NT2/D1 (cell line): ENCODE data around the gene LRRC75B.

Experiments used
- DNase-seq: peaks from one replicate; pipeline ENCODE4 v3.0.0-alpha.2; 2011; ENCODE audit warnings: low read depth, low spot score
- H3K27me3 ChIP-seq: 2 replicates; pipeline ENCODE4 v1.6.0; 2011; ENCODE audit warnings: mild to moderate bottlenecking; ENCODE audit not compliant: insufficient read length, insufficient read depth
- H3K36me3 ChIP-seq: 2 replicates; pipeline ENCODE4 v1.6.1; 2011; ENCODE audit warnings: mild to moderate bottlenecking, low read length, mixed read lengths; ENCODE audit not compliant: insufficient read depth, insufficient read length
- H3K4me1 ChIP-seq: 2 replicates; pipeline ENCODE4 v1.5.1; 2011; ENCODE audit not compliant: insufficient read depth, insufficient read length
- H3K4me3 ChIP-seq: 2 replicates; pipeline ENCODE4 v1.5.1; 2011; ENCODE audit warnings: low read depth; ENCODE audit not compliant: insufficient read length
- H3K9ac ChIP-seq: 2 replicates; pipeline ENCODE4 v1.6.0; 2011; ENCODE audit warnings: low read depth; ENCODE audit not compliant: insufficient read length
- H3K9me3 ChIP-seq: 2 replicates; pipeline ENCODE4 v1.5.1; 2011; ENCODE audit warnings: mild to moderate bottlenecking, low read length; ENCODE audit not compliant: insufficient read depth
- SUZ12 ChIP-seq: IDR thresholded peaks from 2 replicates; pipeline ENCODE4 v1.6.1; 2011; ENCODE audit not compliant: insufficient read length, insufficient read depth; ENCODE audit errors: extremely low read depth
- YY1 ChIP-seq: IDR thresholded peaks from 2 replicates; pipeline ENCODE4 v1.6.1; 2011; ENCODE audit not compliant: insufficient read length, insufficient read depth
- ZNF274 ChIP-seq: IDR thresholded peaks from 2 replicates; pipeline ENCODE4 v1.6.1; 2011; ENCODE audit warnings: mild to moderate bottlenecking, low read depth, low read length

LRRC75B gene

DNA sequence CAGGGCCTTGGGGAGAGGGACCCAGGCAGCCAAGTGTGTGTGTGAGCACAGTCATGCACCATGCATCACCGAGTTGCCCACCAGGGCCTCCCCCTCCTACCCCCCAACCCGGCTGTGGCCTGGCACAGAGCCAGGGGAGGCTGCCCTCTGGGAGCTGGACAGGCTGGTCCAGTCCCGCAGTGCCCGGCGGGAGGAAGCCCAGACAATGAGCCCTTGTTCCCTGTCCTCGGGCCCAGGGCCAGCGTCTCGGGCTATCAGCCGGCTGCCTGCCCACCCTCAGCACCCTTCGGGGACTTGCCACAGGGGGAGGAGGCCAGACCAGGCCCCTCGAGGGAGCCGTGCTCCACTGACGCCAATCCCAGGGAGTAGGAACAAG, 4.5 kb downstream of the LRRC75B start:
- Histone ChIP-seq H3K9me3 (no peaks in the 10 kb centered on the region), H3K4me3 (no peak overlapping the region), H3K36me3 (peaks cover 28% of the 10 kb centered on the region), H3K27me3 (no peaks in the 10 kb centered on the region), H3K4me1 (peaks cover 8% of the 10 kb centered on the region), H3K9ac (no peak overlapping the region)
- no peak for DNase-seq
- TF ChIP-seq ZNF274, result no peak
- TF ChIP-seq SUZ12, result no peak
- TF ChIP-seq YY1, result no peak

DNA sequence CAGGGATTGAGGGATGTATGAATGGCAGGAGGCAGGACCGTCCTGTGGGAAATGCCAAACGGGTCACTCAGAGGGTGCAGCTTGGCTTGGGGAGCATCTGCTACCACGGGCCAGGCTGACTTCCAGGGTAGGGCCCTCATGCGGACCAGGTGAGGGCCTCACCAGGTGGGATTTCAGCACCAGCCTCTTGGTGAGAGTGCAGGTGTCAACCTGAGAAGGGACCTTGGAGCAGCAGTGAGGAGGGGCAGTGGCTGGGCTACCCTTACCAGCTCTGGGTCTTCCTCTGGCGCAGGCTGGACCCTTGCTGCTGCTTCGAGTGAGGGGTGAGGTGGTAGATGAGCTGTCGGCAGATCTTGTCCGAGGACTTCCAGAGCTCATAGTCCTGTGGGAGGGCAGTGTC, 4.9 kb downstream of the LRRC75B start:
- Histone ChIP-seq H3K9me3 (no peaks in the 10 kb centered on the region), H3K4me1 (peaks cover 8% of the 10 kb centered on the region), H3K9ac (no peak overlapping the region), H3K36me3 (peaks cover 28% of the 10 kb centered on the region), H3K4me3 (no peak overlapping the region), H3K27me3 (no peaks in the 10 kb centered on the region)
- no peak for DNase-seq
- no peak for TF ChIP-seq ZNF274
- no peak for TF ChIP-seq YY1

DNA sequence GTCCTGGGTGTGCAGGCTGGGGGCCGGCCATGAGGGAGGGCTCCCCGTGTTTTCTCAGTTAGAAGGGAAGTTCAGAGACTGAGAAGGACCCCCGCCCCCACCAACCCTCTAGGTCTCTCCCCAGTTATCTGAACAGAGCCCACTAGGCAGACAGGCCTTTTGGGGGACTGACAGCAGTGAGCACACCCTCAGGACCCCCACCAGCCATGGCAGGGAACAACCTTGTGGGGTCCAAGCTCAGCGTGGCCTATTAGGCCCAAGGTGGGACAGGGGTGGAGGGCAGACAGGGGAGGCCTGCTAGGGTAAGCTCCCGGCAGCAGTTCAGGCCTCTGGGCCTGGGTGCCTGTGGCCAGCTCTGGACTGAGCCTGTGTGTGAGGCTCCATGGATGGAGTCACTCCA, 5.6 kb downstream of the LRRC75B start:
- Histone ChIP-seq H3K9me3 (no peaks in the 10 kb centered on the region), H3K36me3 (peaks cover 28% of the 10 kb centered on the region), H3K27me3 (no peaks in the 10 kb centered on the region), H3K4me3 (no peak overlapping the region), H3K9ac (no peak overlapping the region), H3K4me1 (peaks cover 8% of the 10 kb centered on the region)
- DNase-seq, result no peak
- TF ChIP-seq YY1 (no peak), ZNF274 (no peak), SUZ12 (no peak)

DNA sequence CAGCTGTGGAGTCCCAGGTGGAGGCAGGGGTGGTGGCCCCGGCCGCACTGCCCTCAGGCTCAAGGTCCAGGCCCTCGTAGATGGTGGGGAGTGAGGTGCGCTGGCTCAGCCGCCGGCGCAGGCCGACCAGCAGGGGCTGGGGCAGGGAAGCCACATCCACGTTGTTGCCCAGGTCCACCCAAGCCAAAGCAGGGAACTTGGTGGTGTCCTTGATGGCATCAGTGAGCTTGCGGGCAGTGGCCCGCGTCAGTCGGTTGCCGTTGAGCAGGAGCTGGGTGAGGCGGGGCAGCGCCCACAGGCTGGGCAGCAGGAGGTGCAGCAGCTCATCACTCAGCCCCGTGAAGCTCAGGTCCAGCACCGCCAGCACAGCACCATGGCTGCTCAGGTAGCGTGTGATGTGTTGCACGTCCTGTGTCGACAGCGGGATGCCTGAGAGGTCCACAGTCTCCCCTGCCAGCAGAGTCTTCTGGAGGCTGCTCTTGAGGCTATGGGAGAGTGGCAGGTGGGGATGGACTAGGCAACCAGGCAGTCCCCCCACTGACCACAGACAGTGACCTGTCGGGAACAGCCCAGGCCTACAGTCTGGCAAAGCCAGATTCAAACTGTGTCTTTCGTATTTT, 6.8 kb downstream of the LRRC75B start:
- Histone ChIP-seq H3K4me1 (peaks cover 5% of the 10 kb centered on the region), H3K4me3 (no peak overlapping the region), H3K36me3 (peaks cover 28% of the 10 kb centered on the region), H3K27me3 (no peaks in the 10 kb centered on the region), H3K9ac (no peak overlapping the region), H3K9me3 (no peaks in the 10 kb centered on the region)
- DNase-seq, result no peak
- no peak for TF ChIP-seq SUZ12
- TF ChIP-seq YY1, result no peak
- TF ChIP-seq ZNF274, result no peak

DNA sequence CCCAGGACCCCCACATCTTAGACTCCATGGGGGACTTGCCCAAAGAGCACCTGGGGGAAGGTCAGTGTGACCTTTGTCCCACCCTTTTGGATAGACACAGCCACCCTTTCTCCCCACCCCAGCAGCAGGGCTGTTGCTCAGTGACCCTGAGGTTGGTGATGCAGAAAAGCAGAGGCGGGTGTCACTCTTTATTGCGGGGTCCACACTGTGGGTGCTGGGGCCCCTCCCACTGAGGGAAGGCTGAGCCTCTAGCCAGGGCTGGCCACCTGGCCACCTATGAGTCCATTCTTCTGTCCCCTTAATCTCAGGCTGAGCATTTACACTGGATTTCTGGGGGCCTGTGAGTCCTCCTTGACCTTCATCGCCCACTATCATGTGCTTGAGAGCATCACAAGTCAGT, 7.4 kb downstream of the LRRC75B start:
- no peak overlapping the region for H3K4me3 ChIP-seq
- no peaks in the 10 kb centered on the region for H3K27me3 ChIP-seq
- no peak overlapping the region for H3K9ac ChIP-seq
- peaks cover 28% of the 10 kb centered on the region for H3K36me3 ChIP-seq
- no peaks in the 10 kb centered on the region for H3K9me3 ChIP-seq
- TF ChIP-seq ZNF274 (no peak), YY1 (no peak)
- DNase-seq, result no peak
- peaks cover 5% of the 10 kb centered on the region for H3K4me1 ChIP-seq

DNA sequence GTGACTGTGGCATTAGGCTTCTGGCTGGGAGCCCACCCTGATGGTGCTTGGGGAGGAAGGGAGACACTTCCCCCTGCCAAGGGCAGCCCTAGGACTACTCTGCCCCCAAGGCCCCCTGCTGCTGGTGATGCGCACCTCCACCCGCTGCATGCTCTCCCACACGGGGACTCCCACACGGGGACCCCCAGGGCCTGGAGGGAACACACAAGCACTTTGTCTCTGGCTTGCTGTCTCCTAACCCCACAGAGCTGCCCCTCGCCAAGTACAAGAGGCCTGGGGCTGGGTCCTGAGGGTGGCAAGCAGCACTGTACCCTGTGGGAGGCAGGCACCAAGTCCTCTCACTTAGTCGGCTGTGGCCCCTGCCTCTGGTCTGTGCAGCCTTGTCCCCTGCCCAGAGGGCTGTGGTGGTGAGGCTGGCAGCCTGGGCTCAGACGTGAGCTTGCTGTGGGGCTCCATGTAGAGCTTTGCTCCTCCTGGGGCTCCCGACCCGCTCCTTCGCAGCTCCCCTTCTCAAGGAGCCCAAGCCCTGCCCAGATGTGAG, 7.9 kb downstream of the LRRC75B start:
- no peak for DNase-seq
- TF ChIP-seq YY1 (no peak), ZNF274 (no peak), SUZ12 (no peak)
- Histone ChIP-seq H3K9ac (no peak overlapping the region), H3K4me3 (no peak overlapping the region), H3K27me3 (no peaks in the 10 kb centered on the region), H3K36me3 (peaks cover 28% of the 10 kb centered on the region), H3K9me3 (no peaks in the 10 kb centered on the region), H3K4me1 (peaks cover 5% of the 10 kb centered on the region)

DNA sequence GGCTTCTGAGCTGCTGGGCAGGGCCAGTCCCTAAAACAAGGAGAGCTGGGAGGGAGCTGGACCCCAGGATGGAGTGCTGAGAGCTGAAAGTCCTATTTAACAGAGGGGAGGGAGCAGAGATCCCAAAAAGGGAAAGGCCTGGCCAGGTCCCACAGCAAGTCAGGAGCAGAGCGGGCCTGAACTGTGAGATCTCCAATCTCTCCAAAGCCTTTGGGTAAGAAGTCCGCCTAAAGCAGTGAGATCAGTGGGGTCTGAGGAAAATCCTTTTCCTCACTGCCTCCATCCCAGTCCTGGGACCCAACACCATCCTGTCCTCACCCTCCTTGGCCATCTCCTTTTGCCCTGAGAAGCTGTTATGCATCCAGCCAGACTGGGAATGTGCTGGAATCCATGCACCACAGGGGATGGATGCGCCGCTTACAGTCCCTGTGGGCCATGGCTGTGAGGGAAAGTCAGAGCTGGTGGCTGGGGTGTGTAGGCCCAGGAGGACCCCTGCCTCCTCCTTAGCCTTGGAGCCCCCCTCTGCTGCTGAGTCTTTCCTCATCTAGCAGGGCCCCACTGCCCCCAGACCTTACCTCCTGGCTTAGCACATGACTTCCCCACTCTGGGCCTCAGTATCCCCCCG, 8.6 kb downstream of the LRRC75B start:
- DNase-seq, result no peak
- no peak overlapping the region for H3K9ac ChIP-seq
- no peaks in the 10 kb centered on the region for H3K9me3 ChIP-seq
- no peaks in the 10 kb centered on the region for H3K27me3 ChIP-seq
- no peak for TF ChIP-seq YY1
- no peak for TF ChIP-seq SUZ12
- TF ChIP-seq ZNF274, result no peak
- peaks cover 5% of the 10 kb centered on the region for H3K4me1 ChIP-seq
- no peak overlapping the region for H3K4me3 ChIP-seq
- H3K36me3 ChIP-seq, result peaks cover 28% of the 10 kb centered on the region
